Activated CD8-positive, alpha-beta T cell treated with anti-CD3 and anti-CD28 coated beads for 36 hours (primary cell): ENCODE measurements around the gene ALG2. TPM values are rescaled to one million over a fixed set of nuclear protein-coding genes. Genes with fewer than 3 reads are reported as not detected.

Experiments used
- ATAC-seq: fragments of 200-7000 bp; cut with Tn5 transposase; one replicate; pipeline ENCODE4 v1.10.0; 2021; ENCODE audit warnings: mild to moderate bottlenecking, moderate library complexity
- CTCF ChIA-PET: fragments of 350-600 bp; sonication (Branson Sonifier 250); formaldehyde crosslinking; loops from one replicate; lab custom pipeline; 2021; ENCODE audit warnings: antibody characterized with exemption; lab: Charles Lee
- POLR2A ChIA-PET: fragments of 350-600 bp; sonication (Branson Sonifier 250); formaldehyde crosslinking; loops from one replicate; lab custom pipeline; 2021; ENCODE audit warnings: antibody characterized with exemption; lab: Charles Lee
- DNase-seq: peaks from one replicate; pipeline ENCODE4 v3.0.0-alpha.2; 2020
- H3K27ac Mint-ChIP-seq: one replicate; pipeline ENCODE4 v1.8.0; 2021; ENCODE audit warnings: mild to moderate bottlenecking, mixed read lengths
- H3K27me3 Mint-ChIP-seq: one replicate; pipeline ENCODE4 v1.8.0; 2021; ENCODE audit warnings: mixed read lengths
- H3K36me3 Mint-ChIP-seq: one replicate; pipeline ENCODE4 v1.8.0; 2021; ENCODE audit warnings: low read depth, mixed read lengths
- H3K4me1 Mint-ChIP-seq: one replicate; pipeline ENCODE4 v1.8.0; 2021; ENCODE audit warnings: low read depth, mixed read lengths
- H3K4me3 Mint-ChIP-seq: one replicate; pipeline ENCODE4 v1.8.0; 2021; ENCODE audit warnings: mild to moderate bottlenecking, moderate library complexity, mixed read lengths
- H3K9me3 Mint-ChIP-seq: one replicate; pipeline ENCODE4 v1.8.0; 2021; ENCODE audit warnings: mixed read lengths
- intact Hi-C: fragments of 100-400 bp; cut with micrococcal nuclease; formaldehyde crosslinking; loops from one replicate; pipeline ENCODE4 v1.10.0; 2022
- total RNA-seq, 2 experiments: library from RNA; stranded (reverse); gene quantifications; one replicate each; pipeline ENCODE4 v1.2.3, GENCODE V29; 2021
- TF ChIP-seq, protein P1 (sequence below): fragments of 200-600 bp; IDR thresholded peaks from one replicate; pipeline ENCODE4 v1.8.0; 2022; ENCODE audit warnings: antibody characterized with exemption, mild to moderate bottlenecking

The ALG2 gene
- total RNA-seq, 2 experiments from 2014 or later = 24.1 to 27.0 TPM

DNA sequence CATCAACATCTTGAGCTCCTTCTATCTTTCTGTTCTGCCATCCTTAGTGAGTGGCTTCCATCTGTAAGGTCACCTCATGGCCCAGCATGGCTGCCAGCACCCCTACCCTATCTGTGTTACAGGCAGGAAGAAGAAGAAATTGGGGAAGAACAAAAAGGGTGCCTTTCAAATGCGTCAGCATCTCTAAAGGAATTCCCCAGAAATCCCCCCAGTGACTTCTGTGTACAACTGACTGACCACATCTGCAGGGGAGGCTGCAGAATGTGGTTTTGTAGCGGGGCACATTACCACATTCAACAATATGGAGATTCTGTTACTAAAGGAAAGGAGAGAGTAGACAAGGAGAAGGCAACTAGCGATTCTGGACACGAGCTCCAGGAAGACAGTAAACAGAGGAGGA lies 40.1 kb downstream of the ALG2 start:
- Mint-ChIP-seq H3K36me3 (no peaks in the 10 kb centered on the region), H3K27me3 (no peaks in the 10 kb centered on the region)

DNA sequence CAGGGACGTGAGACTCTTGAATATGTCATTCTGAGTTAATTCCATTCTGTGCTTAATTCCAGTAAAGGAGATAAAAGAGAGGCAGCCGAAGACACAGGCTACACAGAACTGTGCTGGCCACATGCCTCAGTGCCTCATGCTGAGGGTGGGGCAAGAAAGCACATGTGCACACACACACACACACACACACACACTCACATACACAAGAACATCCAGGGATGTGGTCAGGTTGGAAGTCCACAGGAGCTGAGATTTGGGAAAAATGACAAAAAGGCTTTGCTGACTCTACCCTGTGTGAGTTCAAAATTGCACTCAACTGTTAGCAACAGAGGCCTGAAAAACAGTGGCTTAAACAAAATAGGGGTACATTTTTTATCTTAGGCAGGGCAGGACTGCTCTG lies 40.5 kb downstream of the ALG2 start:
- H3K4me1 Mint-ChIP-seq = peaks cover 75% of the 10 kb centered on the region
- intact Hi-C loops = loop anchor here (2.0 to 10.0 kb wide), 4 partner anchors 41 to 834 kb away; partner anchors contain the start of genes ALG2, NR4A3 and SEC61B
- H3K36me3 Mint-ChIP-seq = no peaks in the 10 kb centered on the region
- ChIA-PET CTCF (interaction anchor here (1.0 to 7.2 kb wide), 3 partner anchors 16 to 181 kb away, joined by 3 to 76 read pairs (median 4); no protein-coding TSS in a partner anchor), POLR2A (interaction anchor here (0.6 to 2.2 kb wide), 4 partner anchors 8 to 41 kb away, joined by 3 to 10 read pairs (median 4); partner anchors contain the start of genes ALG2 and SEC61B)
- no peaks in the 10 kb centered on the region for H3K27me3 Mint-ChIP-seq
- TF ChIP-seq, protein P1, sequence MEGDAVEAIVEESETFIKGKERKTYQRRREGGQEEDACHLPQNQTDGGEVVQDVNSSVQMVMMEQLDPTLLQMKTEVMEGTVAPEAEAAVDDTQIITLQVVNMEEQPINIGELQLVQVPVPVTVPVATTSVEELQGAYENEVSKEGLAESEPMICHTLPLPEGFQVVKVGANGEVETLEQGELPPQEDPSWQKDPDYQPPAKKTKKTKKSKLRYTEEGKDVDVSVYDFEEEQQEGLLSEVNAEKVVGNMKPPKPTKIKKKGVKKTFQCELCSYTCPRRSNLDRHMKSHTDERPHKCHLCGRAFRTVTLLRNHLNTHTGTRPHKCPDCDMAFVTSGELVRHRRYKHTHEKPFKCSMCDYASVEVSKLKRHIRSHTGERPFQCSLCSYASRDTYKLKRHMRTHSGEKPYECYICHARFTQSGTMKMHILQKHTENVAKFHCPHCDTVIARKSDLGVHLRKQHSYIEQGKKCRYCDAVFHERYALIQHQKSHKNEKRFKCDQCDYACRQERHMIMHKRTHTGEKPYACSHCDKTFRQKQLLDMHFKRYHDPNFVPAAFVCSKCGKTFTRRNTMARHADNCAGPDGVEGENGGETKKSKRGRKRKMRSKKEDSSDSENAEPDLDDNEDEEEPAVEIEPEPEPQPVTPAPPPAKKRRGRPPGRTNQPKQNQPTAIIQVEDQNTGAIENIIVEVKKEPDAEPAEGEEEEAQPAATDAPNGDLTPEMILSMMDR = no peak
- ATAC-seq (no peak), DNase-seq (no peak)
- peak overlapping the region; percentile 16 for H3K4me3 Mint-ChIP-seq
- peak overlapping the region; percentile 94 for H3K27ac Mint-ChIP-seq
- no peaks in the 10 kb centered on the region for H3K9me3 Mint-ChIP-seq

More for the DNA sequence above, 40.1 kb downstream of the ALG2 start:
- H3K9me3 Mint-ChIP-seq = no peaks in the 10 kb centered on the region
- ATAC-seq = peak; percentile 32
- peak; percentile 74 for DNase-seq
- H3K4me3 Mint-ChIP-seq = peak overlapping the region; percentile 16
- CTCF ChIA-PET = interaction anchor here (1.0 to 7.2 kb wide), 4 partner anchors 17 to 181 kb away, joined by 3 to 76 read pairs (median 4); no protein-coding TSS in a partner anchor
- peak overlapping the region; percentile 94 for H3K27ac Mint-ChIP-seq
- POLR2A ChIA-PET = interaction anchor here (0.6 to 2.2 kb wide), 5 partner anchors 9 to 124 kb away, joined by 3 to 10 read pairs (median 3); partner anchors contain the start of genes ALG2 and SEC61B
- intact Hi-C loops = loop anchor here (2.0 to 10.0 kb wide), 4 partner anchors 41 to 833 kb away; partner anchors contain the start of genes ALG2, NR4A3 and SEC61B
- peaks cover 72% of the 10 kb centered on the region for H3K4me1 Mint-ChIP-seq
- TF ChIP-seq, protein P1 = no peak

DNA sequence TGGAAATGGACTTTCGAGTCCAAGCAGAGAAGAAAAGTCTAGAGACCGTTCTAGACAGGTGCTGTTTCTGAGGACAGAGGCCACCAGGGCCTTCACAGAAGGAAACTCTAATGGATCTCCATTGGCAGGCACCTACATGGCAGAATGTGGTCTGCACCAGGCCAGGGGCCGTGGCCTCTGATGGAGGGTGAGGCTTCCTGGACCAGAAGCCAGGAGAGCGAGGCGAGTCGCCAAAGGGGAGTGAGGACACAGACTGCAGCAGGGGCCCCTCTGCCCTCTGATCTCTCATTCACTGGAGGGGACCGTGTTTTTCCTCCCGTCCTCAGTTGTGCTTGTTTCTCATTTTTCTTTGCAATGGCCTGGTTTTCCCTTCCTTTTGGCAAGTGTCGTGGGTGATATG lies 41.1 kb downstream of the ALG2 start:
- DNase-seq (peak; percentile 49), ATAC-seq (peak; percentile 12)
- peaks cover 75% of the 10 kb centered on the region for H3K4me1 Mint-ChIP-seq
- ChIA-PET CTCF (interaction anchor here (7.2 kb wide), 1 partner anchor 16 kb away, joined by 76 read pairs; no protein-coding TSS in a partner anchor), POLR2A (interaction anchor here (0.6 to 1.5 kb wide), 2 partner anchors 24 to 42 kb away, joined by 3 to 5 read pairs; partner anchors contain the start of genes ALG2 and SEC61B)
- no peaks in the 10 kb centered on the region for H3K9me3 Mint-ChIP-seq
- no peaks in the 10 kb centered on the region for H3K27me3 Mint-ChIP-seq
- intact Hi-C loops = loop anchor here (2.0 to 10.0 kb wide), 4 partner anchors 42 to 834 kb away; partner anchors contain the start of genes ALG2, NR4A3 and SEC61B
- TF ChIP-seq, protein P1 = no peak
- H3K36me3 Mint-ChIP-seq = no peaks in the 10 kb centered on the region
- H3K4me3 Mint-ChIP-seq = no peak overlapping the region
- peak overlapping the region; percentile 94 for H3K27ac Mint-ChIP-seq

DNA sequence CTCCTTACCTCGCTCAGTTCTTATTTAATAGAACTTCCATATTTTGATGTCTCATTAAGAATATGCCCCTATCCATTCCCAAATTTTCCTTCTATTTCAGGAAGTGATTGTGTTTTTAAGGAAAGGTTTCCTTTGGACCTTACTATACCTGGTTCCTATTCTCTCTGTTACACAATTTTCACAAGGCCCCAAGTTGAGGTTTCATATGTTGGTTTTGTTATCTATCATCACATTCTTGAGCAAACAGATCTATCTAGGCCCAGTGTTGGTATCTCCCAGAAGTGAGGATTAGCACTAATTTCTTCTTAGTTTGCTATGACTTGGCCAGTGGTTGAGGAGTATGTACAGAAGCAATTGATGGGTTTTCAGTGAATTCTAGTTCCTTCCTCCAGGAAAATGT lies 41.5 kb downstream of the ALG2 start:
- intact Hi-C loops = loop anchor here (2.0 to 10.0 kb wide), 4 partner anchors 42 to 835 kb away; partner anchors contain the start of genes ALG2, NR4A3 and SEC61B
- peaks cover 74% of the 10 kb centered on the region for H3K4me1 Mint-ChIP-seq
- no peaks in the 10 kb centered on the region for H3K9me3 Mint-ChIP-seq
- peak overlapping the region; percentile 94 for H3K27ac Mint-ChIP-seq
- DNase-seq = no peak
- ChIA-PET POLR2A (no interaction called here), CTCF (interaction anchor here (1.0 kb wide), 1 partner anchor 16 kb away, joined by 3 read pairs; no protein-coding TSS in a partner anchor)
- peak; percentile 45 for ATAC-seq
- H3K27me3 Mint-ChIP-seq = no peaks in the 10 kb centered on the region
- H3K4me3 Mint-ChIP-seq = peak overlapping the region; percentile 14
- no peaks in the 10 kb centered on the region for H3K36me3 Mint-ChIP-seq
- TF ChIP-seq, protein P1 = no peak
